IMR-90 (cell line): Measurements from ENCODE around the gene MTURN. TPM values are rescaled to one million over a fixed set of nuclear protein-coding genes. Genes with fewer than 3 reads are reported as not detected.

Experiments
- ATAC-seq: fragments of 200-7000 bp; cut with Tn5 transposase; 2 replicates; pipeline ENCODE4 v1.9.1; 2020; ENCODE audit warnings: low read depth, mild to moderate bottlenecking, moderate library complexity
- BruUV-seq: library from RNA; stranded (reverse); fragments of 400-500 nt; replicated peaks from 2 replicates; lab custom pipeline; 2021; lab: Mats Ljungman, UMichigan
- CTCF ChIA-PET: fragments of 300-600 bp; formaldehyde crosslinking; extraction: SDS; loops from one replicate; lab custom pipeline; 2021; ENCODE audit warnings: antibody characterized with exemption; lab: Yijun Ruan, JAX
- POLR2A ChIA-PET: fragments of 300-600 bp; sonication (Branson Sonifier 250); formaldehyde crosslinking; loops from one replicate; lab custom pipeline; 2022; ENCODE audit warnings: antibody characterized with exemption; ENCODE audit not compliant: unreplicated experiment; lab: Charles Lee
- DNase-seq: peaks from one replicate; pipeline ENCODE4 v3.0.0; 2013
- H2AFZ ChIP-seq: replicated peaks from 2 replicates; pipeline ENCODE3; 2013; ENCODE audit warnings: low read length, mild to moderate bottlenecking; ENCODE audit not compliant: poor library complexity
- H2AK5ac ChIP-seq: 2 replicates; pipeline ENCODE4 v1.6.1; 2013; ENCODE audit warnings: low read depth, low read length, inconsistent platforms
- H2AK9ac ChIP-seq: replicated peaks from 2 replicates; pipeline ENCODE3; 2013; ENCODE audit warnings: mild to moderate bottlenecking, low read depth, low read length, moderate library complexity; ENCODE audit not compliant: poor library complexity
- H2BK120ac ChIP-seq: 2 replicates; pipeline ENCODE4 v1.6.1; 2013; ENCODE audit warnings: low read depth, low read length, inconsistent platforms
- H2BK15ac ChIP-seq: 3 replicates; pipeline ENCODE4 v1.6.1; 2013; ENCODE audit warnings: low read depth, low read length, inconsistent platforms
- H2BK20ac ChIP-seq: 2 replicates; pipeline ENCODE4 v1.6.1; 2013; ENCODE audit warnings: low read depth, mild to moderate bottlenecking, inconsistent platforms, low read length, moderate library complexity
- H2BK5ac ChIP-seq: 2 replicates; pipeline ENCODE4 v1.6.1; 2013; ENCODE audit warnings: mild to moderate bottlenecking, low read depth, low read length, inconsistent platforms; ENCODE audit not compliant: poor library complexity, severe bottlenecking
- H3K14ac ChIP-seq: replicated peaks from 2 replicates; pipeline ENCODE4 v1.6.1; 2013; ENCODE audit warnings: low read depth, low read length, inconsistent platforms
- H3K18ac ChIP-seq: 2 replicates; pipeline ENCODE4 v1.6.1; 2013; ENCODE audit warnings: low read depth, low read length, control low read depth
- H3K23ac ChIP-seq: 2 replicates; pipeline ENCODE4 v1.6.1; 2013; ENCODE audit warnings: low read depth, low read length, inconsistent platforms
- H3K27ac ChIP-seq: 2 replicates; pipeline ENCODE4 v1.5.1; 2013; ENCODE audit warnings: mild to moderate bottlenecking, control low read depth, low read length; ENCODE audit not compliant: insufficient read depth
- H3K27me3 ChIP-seq: 2 replicates; pipeline ENCODE4 v1.6.1; 2013; ENCODE audit warnings: low read length; ENCODE audit not compliant: control insufficient read depth, insufficient read depth
- H3K36me3 ChIP-seq: 2 replicates; pipeline ENCODE4 v1.6.1; 2013; ENCODE audit warnings: low read length, mixed read lengths; ENCODE audit not compliant: control insufficient read depth, insufficient read depth
- H3K4ac ChIP-seq: 2 replicates; pipeline ENCODE4 v1.6.1; 2013; ENCODE audit warnings: low read depth, low read length, inconsistent platforms
- H3K4me1 ChIP-seq: 2 replicates; pipeline ENCODE4 v1.6.1; 2013; ENCODE audit warnings: low read length, mixed read lengths; ENCODE audit not compliant: control insufficient read depth, insufficient read depth
- H3K4me2 ChIP-seq: 2 replicates; pipeline ENCODE4 v1.6.1; 2013; ENCODE audit warnings: low read depth, mild to moderate bottlenecking, control low read depth, low read length, moderate library complexity
- H3K4me3 ChIP-seq: 2 replicates; pipeline ENCODE4 v1.5.1; 2013; ENCODE audit warnings: low read depth, mild to moderate bottlenecking, control low read depth, low read length, moderate library complexity; ENCODE audit not compliant: insufficient read depth
- H3K56ac ChIP-seq: 2 replicates; pipeline ENCODE4 v1.6.1; 2013; ENCODE audit warnings: low read length, inconsistent platforms; ENCODE audit not compliant: insufficient read depth; ENCODE audit errors: extremely low read depth
- H3K79me1 ChIP-seq, 2 experiments: 2 replicates each; pipeline ENCODE4 v1.6.1; 2013; ENCODE audit warnings: low read length in 2 of 2, inconsistent platforms in 1 of 2, low read depth in 1 of 2
- H3K9ac ChIP-seq: 2 replicates; pipeline ENCODE4 v1.6.1; 2013; ENCODE audit warnings: low read depth, low read length, control low read depth
- H3K9me1 ChIP-seq: 2 replicates; pipeline ENCODE4 v1.6.1; 2013; ENCODE audit warnings: low read length, inconsistent platforms; ENCODE audit not compliant: insufficient read depth
- H3K9me3 ChIP-seq: 2 replicates; pipeline ENCODE4 v1.6.1; 2013; ENCODE audit warnings: low read length; ENCODE audit not compliant: control insufficient read depth, insufficient read depth
- H4K20me1 ChIP-seq: 2 replicates; pipeline ENCODE4 v1.6.1; 2013; ENCODE audit warnings: low read length, inconsistent platforms; ENCODE audit not compliant: insufficient read depth
- H4K5ac ChIP-seq: 2 replicates; pipeline ENCODE4 v1.6.1; 2013; ENCODE audit warnings: mild to moderate bottlenecking, low read depth, low read length, control low read depth
- H4K8ac ChIP-seq, 2 experiments: 2 replicates each; pipeline ENCODE4 v1.6.1; 2013; ENCODE audit warnings: low read depth in 2 of 2, low read length in 2 of 2, control low read depth in 1 of 2, inconsistent platforms in 1 of 2
- H4K91ac ChIP-seq: 2 replicates; pipeline ENCODE4 v1.6.1; 2013; ENCODE audit warnings: low read depth, low read length, inconsistent platforms; ENCODE audit not compliant: insufficient read depth
- BHLHE40 ChIP-seq: fragments of 150-350 bp; IDR thresholded peaks from 2 replicates; pipeline ENCODE4 v1.6.1; 2016; ENCODE audit warnings: mild to moderate bottlenecking, low read depth, low read length
- CEBPB ChIP-seq: IDR thresholded peaks from 2 replicates; pipeline ENCODE4 v1.6.1; 2012; ENCODE audit warnings: low read depth, low read length, improper control_type of control experiment
- CHD1 ChIP-seq: IDR thresholded peaks from 2 replicates; pipeline ENCODE4 v1.6.1; 2012; ENCODE audit warnings: low read depth, low read length, improper control_type of control experiment
- FOS ChIP-seq: fragments of 150-350 bp; IDR thresholded peaks from 2 replicates; pipeline ENCODE4 v1.6.1; 2016; ENCODE audit warnings: low read depth, low read length
- MAFK ChIP-seq: IDR thresholded peaks from 2 replicates; pipeline ENCODE4 v1.6.1; 2012; ENCODE audit warnings: low read depth, low read length, improper control_type of control experiment
- MAZ ChIP-seq: IDR thresholded peaks from 2 replicates; pipeline ENCODE4 v1.6.1; 2012; ENCODE audit warnings: low read depth, mild to moderate bottlenecking, low read length, improper control_type of control experiment, moderate library complexity, borderline replicate concordance
- MXI1 ChIP-seq: IDR thresholded peaks from 2 replicates; pipeline ENCODE4 v1.6.1; 2012; ENCODE audit warnings: low read depth, mild to moderate bottlenecking, low read length, moderate library complexity, borderline replicate concordance
- NFE2L2 ChIP-seq: fragments of 150-350 bp; IDR thresholded peaks from 2 replicates; pipeline ENCODE4 v1.6.1; 2016; ENCODE audit warnings: low read depth, mild to moderate bottlenecking, low read length
- POLR2A ChIP-seq: IDR thresholded peaks from 2 replicates; pipeline ENCODE4 v1.6.1; 2012; ENCODE audit warnings: mild to moderate bottlenecking, low read depth, low read length
- RAD21 ChIP-seq: IDR thresholded peaks from 2 replicates; pipeline ENCODE4 v1.6.1; 2012; ENCODE audit warnings: low read length, improper control_type of control experiment
- RCOR1 ChIP-seq: IDR thresholded peaks from 2 replicates; pipeline ENCODE4 v1.6.1; 2012; ENCODE audit warnings: mild to moderate bottlenecking, low read length, improper control_type of control experiment; ENCODE audit not compliant: insufficient replicate concordance
- RFX5 ChIP-seq: IDR thresholded peaks from 2 replicates; pipeline ENCODE4 v1.8.0; 2012; ENCODE audit warnings: low read depth, mild to moderate bottlenecking, low read length, moderate library complexity
- SMC3 ChIP-seq: fragments of 150-350 bp; IDR thresholded peaks from 2 replicates; pipeline ENCODE4 v1.6.1; 2016; ENCODE audit warnings: low read depth, mild to moderate bottlenecking, antibody characterized with exemption, low read length, moderate library complexity
- WGBS, 2 experiments: methylation state at CpG; one replicate each; pipeline versions ENCODE4 v1.1.5 to v1.1.7; 2013; ENCODE audit warnings: missing lambda C conversion rate in 2 of 2; ENCODE audit not compliant: insufficient read length in 1 of 2; ENCODE audit errors: extremely low coverage in 2 of 2; 5-methylcytosine and 5-hydroxymethylcytosine counted together
- dilution Hi-C: fragments of 300-500 bp; cut with HindIII; formaldehyde crosslinking; loops from one replicate; pipeline ENCODE4 v1.14.3; 2018; ENCODE audit warnings: low sequenced_read_pairs; ENCODE audit not compliant: unreplicated experiment
- in situ Hi-C: fragments of 300-500 bp; cut with MboI; formaldehyde crosslinking; loops from 3 replicates; pipeline ENCODE4 v1.14.3; 2019; ENCODE audit warnings: low sequenced_read_pairs, inconsistent platforms, mixed read lengths
- intact Hi-C: fragments of 100-400 bp; cut with micrococcal nuclease; formaldehyde crosslinking; loops from 2 replicates; pipeline ENCODE4 v1.10.0; 2022
- polyA plus RNA-seq, 3 experiments: library from polyadenylated mRNA; depleted of rRNA; stranded (reverse); fragments of >200 nt; gene quantifications; 2 replicates each; pipeline ENCODE4 v1.2.3, GENCODE V29; 2012; ENCODE audit warnings: low replicate concordance in 1 of 3
- total RNA-seq: library from RNA; depleted of rRNA; stranded (reverse); fragments of >200 nt; gene quantifications from 2 replicates; pipeline ENCODE4 v1.2.3, GENCODE V29; 2012
- TF ChIP-seq, protein P1 (sequence below): fragments of 150-350 bp; IDR thresholded peaks from 2 replicates; pipeline ENCODE4 v1.6.1; 2016; ENCODE audit warnings: low read depth, mild to moderate bottlenecking, low read length, moderate library complexity, borderline replicate concordance
- TF ChIP-seq, protein P2 (sequence below): fragments of 150-350 bp; IDR thresholded peaks from 2 replicates; pipeline ENCODE4 v1.6.1; 2017; ENCODE audit warnings: mild to moderate bottlenecking, antibody characterized with exemption, low read length, low read depth
- TF ChIP-seq, protein P3 (sequence below): conservative IDR thresholded peaks from 2 replicates; pipeline ENCODE4 v1.5.1; 2012; ENCODE audit warnings: mild to moderate bottlenecking, low read depth, low read length, improper control_type of control experiment

MTURN gene
- total and polyA plus RNA-seq, 2 of the 4 experiments (the other 2 are of a cell fraction), result 2.8 to 5.6 TPM

DNA sequence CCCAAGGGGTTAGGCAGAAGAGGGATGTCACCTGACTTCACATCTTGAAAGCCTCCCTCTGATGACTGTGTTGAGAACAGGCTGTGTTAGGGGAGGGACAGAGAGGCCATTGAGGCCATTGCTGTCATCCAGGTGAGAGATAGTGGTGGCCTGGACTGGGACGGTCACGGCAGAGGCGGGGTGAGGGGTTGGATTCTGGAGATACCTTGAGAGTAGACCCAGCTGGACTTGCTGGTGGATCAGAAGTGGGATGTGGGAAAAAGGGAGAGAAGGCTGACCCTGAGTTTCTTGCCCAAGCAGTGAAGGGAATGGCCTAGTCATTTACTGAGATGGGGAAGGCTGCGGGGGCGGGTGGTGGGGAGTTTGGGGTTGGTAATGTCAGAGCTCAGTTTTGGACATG lies 13.6 kb downstream of the MTURN start:
- no peak overlapping the region for H2BK20ac ChIP-seq
- H4K20me1 ChIP-seq, result no peaks in the 10 kb centered on the region
- no peak overlapping the region for H2BK5ac ChIP-seq
- H4K5ac ChIP-seq, result no peak overlapping the region
- H3K4ac ChIP-seq, result no peak overlapping the region
- no peak overlapping the region for H4K91ac ChIP-seq
- no peak overlapping the region for H2BK120ac ChIP-seq
- peaks cover 3% of the 10 kb centered on the region for H3K36me3 ChIP-seq
- no peak overlapping the region for H2AFZ ChIP-seq
- ChIA-PET CTCF (no interaction called here), POLR2A (no interaction called here)
- no peaks in the 10 kb centered on the region for H3K27me3 ChIP-seq
- no peak overlapping the region for H3K4me3 ChIP-seq
- dilution Hi-C loops (no loop called here), intact Hi-C loops (no loop called here), in situ Hi-C loops (no loop called here)
- TF ChIP-seq MXI1, result no peak
- no peak for TF ChIP-seq CHD1
- TF ChIP-seq, protein P1, sequence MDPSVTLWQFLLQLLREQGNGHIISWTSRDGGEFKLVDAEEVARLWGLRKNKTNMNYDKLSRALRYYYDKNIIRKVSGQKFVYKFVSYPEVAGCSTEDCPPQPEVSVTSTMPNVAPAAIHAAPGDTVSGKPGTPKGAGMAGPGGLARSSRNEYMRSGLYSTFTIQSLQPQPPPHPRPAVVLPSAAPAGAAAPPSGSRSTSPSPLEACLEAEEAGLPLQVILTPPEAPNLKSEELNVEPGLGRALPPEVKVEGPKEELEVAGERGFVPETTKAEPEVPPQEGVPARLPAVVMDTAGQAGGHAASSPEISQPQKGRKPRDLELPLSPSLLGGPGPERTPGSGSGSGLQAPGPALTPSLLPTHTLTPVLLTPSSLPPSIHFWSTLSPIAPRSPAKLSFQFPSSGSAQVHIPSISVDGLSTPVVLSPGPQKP, result no peak
- TF ChIP-seq FOS, result no peak
- TF ChIP-seq, protein P2, sequence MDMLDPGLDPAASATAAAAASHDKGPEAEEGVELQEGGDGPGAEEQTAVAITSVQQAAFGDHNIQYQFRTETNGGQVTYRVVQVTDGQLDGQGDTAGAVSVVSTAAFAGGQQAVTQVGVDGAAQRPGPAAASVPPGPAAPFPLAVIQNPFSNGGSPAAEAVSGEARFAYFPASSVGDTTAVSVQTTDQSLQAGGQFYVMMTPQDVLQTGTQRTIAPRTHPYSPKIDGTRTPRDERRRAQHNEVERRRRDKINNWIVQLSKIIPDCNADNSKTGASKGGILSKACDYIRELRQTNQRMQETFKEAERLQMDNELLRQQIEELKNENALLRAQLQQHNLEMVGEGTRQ, result no peak
- no peak for TF ChIP-seq RAD21
- no peak for TF ChIP-seq CEBPB
- no peak for TF ChIP-seq POLR2A
- no peak for TF ChIP-seq RFX5
- TF ChIP-seq SMC3, result no peak
- TF ChIP-seq NFE2L2, result no peak
- TF ChIP-seq MAFK, result no peak
- no peak for TF ChIP-seq RCOR1
- TF ChIP-seq, protein P3, sequence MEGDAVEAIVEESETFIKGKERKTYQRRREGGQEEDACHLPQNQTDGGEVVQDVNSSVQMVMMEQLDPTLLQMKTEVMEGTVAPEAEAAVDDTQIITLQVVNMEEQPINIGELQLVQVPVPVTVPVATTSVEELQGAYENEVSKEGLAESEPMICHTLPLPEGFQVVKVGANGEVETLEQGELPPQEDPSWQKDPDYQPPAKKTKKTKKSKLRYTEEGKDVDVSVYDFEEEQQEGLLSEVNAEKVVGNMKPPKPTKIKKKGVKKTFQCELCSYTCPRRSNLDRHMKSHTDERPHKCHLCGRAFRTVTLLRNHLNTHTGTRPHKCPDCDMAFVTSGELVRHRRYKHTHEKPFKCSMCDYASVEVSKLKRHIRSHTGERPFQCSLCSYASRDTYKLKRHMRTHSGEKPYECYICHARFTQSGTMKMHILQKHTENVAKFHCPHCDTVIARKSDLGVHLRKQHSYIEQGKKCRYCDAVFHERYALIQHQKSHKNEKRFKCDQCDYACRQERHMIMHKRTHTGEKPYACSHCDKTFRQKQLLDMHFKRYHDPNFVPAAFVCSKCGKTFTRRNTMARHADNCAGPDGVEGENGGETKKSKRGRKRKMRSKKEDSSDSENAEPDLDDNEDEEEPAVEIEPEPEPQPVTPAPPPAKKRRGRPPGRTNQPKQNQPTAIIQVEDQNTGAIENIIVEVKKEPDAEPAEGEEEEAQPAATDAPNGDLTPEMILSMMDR, result no peak
- no peak for TF ChIP-seq MAZ
- no peak for TF ChIP-seq BHLHE40
- no TSS peak for BruUV-seq
- H4K8ac ChIP-seq, result no peak overlapping the region
- no peak overlapping the region for H3K18ac ChIP-seq
- DNase-seq, result no peak
- H3K9me1 ChIP-seq, result no peaks in the 10 kb centered on the region
- no peak overlapping the region for H3K27ac ChIP-seq
- H3K4me2 ChIP-seq, result no peak overlapping the region
- H2AK5ac ChIP-seq, result no peak overlapping the region
- H3K56ac ChIP-seq, result no peak overlapping the region
- H3K23ac ChIP-seq, result no peak overlapping the region
- no peak overlapping the region for H2BK15ac ChIP-seq
- H3K9me3 ChIP-seq, result no peaks in the 10 kb centered on the region
- no peak overlapping the region for H2AK9ac ChIP-seq
- no peak for ATAC-seq
- H3K14ac ChIP-seq, result no peak overlapping the region
- peaks cover 0 to 3% of the 10 kb centered on the region in 2 experiments; a peak in 2 of 4 replicates for H3K79me1 ChIP-seq
- H3K4me1 ChIP-seq, result peaks cover 3% of the 10 kb centered on the region; the same call in 1 of the 2 replicates
- 97% methylated on average over 5 of the region's 5 CpGs; no CpG with 5 or more reads in 1 of the 2 experiments for WGBS, 2 experiments
- H3K9ac ChIP-seq, result no peak overlapping the region
